Measurements from ENCODE around the gene CLDN20. TPM values are rescaled to one million over a fixed set of nuclear protein-coding genes. Genes with fewer than 3 reads are reported as not detected.

The CLDN20 gene
- total and polyA plus RNA-seq, 2 of the 8 experiments (the other 6 are each of a cell fraction or from before 2014, with no cell fraction given) = not detected

DNA sequence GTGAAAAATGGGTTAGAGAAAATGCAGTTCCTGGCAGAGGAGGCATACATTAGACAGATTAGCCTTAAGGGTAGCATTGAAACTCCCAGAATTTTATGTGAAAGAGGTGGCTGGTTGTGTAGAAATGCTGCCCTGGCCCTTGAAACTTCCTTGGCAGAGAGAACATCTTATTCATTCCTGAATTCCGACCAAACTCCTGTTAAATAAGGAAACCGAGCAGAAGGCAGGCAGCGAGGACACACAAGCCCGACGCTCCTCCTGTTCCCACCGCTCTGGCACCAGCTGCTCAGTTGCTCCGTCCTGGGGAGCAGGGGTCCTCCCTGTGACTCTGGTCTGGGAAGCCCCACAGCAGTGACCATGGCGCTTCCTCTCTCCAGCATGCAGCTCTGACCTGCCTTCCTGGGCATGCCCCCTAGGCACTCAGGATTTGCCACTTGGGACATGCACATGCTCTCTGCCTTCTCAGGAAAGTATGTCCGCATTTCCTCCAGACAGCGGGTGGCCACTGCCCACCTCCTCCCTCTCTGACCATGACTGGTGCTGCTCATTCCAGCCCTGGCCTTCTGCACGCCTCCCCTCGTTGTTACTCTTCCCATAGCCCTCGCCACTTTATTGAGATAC is 35.2 kb upstream of the CLDN20 start:
- ChIA-PET POLR2A (ENCODE audit: partially characterized antibody) (no interaction called here), CTCF (ENCODE audit: partially characterized antibody) (interaction anchor here (1.0 to 2.9 kb wide), 4 partner anchors 12 to 51 kb away, joined by 3 to 14 read pairs (median 5); no protein-coding TSS in a partner anchor)
- Histone ChIP-seq H2AFZ (ENCODE audit: low read length) (no peak overlapping the region), H2BK12ac (ENCODE audit: low read depth, low read length) (no peak overlapping the region), H4K91ac (replicated peaks; ENCODE audit: insufficient read length, low read length) (no peak overlapping the region), H2BK120ac (replicated peaks; ENCODE audit: low read depth, low read length) (no peak overlapping the region), H3K4me3 (ENCODE audit: extremely low read depth in 1 of 4, insufficient read depth in 2 of 4, low read depth in 3 of 4, low read length in 4 of 4) (no peak overlapping the region), H4K5ac (ENCODE audit: insufficient read length, low read depth, low read length) (no peak overlapping the region), H3K23ac (ENCODE audit: insufficient read length) (no peak overlapping the region), H3K79me2 (ENCODE audit: control insufficient read depth in 1 of 2, insufficient read depth in 2 of 2, low read length in 2 of 2) (no peaks in the 10 kb centered on the region), H3K79me1 (ENCODE audit: low read depth, low read length) (no peaks in the 10 kb centered on the region), H4K20me1 (replicated peaks in 1 of 2; ENCODE audit: control insufficient read depth in 1 of 2, insufficient read depth in 2 of 2, low read length in 2 of 2) (no peaks in the 10 kb centered on the region), H3K23me2 (ENCODE audit: low read depth, low read length) (no peaks in the 10 kb centered on the region), H3K9me3 (ENCODE audit: insufficient read depth in 2 of 2, low read depth in 1 of 2, low read length in 1 of 2) (no peaks in the 10 kb centered on the region), H2AK5ac (ENCODE audit: low read depth, low read length) (no peak overlapping the region; the same call in 1 of the 2 replicates), H3K27ac (ENCODE audit: low read depth, low read length) (no peak overlapping the region), H3K14ac (ENCODE audit: insufficient read length) (no peak overlapping the region), H3K27me3 (replicated peaks in 1 of 4; ENCODE audit: control insufficient read depth in 3 of 4, extremely low read depth in 1 of 4, insufficient read depth in 3 of 4, low read length in 3 of 4) (no peaks in the 10 kb centered on the region), H3K4ac (replicated peaks; ENCODE audit: insufficient read length, low read depth, low read length) (no peak overlapping the region), H4K8ac (ENCODE audit: extremely low read depth, insufficient read depth, low read length) (no peak overlapping the region), H3K4me1 (replicated peaks in 1 of 4; ENCODE audit: control insufficient read depth in 3 of 4, insufficient read depth in 4 of 4, low read length in 3 of 4) (peaks cover 0 to 9% (median 4%) of the 10 kb centered on the region in 4 experiments; a peak in 5 of 7 replicates), H3K9ac (replicated peaks in 1 of 4; ENCODE audit: extremely low read depth in 1 of 4, low read depth in 3 of 4, low read length in 3 of 4) (no peak overlapping the region), H3K18ac (ENCODE audit: extremely low read depth, low read length) (no peak overlapping the region), H3K36me3 (ENCODE audit: control insufficient read depth in 2 of 4, insufficient read depth in 4 of 4, low read length in 3 of 4) (no peaks in the 10 kb centered on the region; a peak in 1 of 8 replicates), H2BK20ac (ENCODE audit: low read length) (no peak overlapping the region), H2BK15ac (ENCODE audit: low read length) (no peak overlapping the region), H3K56ac (replicated peaks; ENCODE audit: insufficient read length, low read depth, low read length) (no peak overlapping the region), H2BK5ac (ENCODE audit: low read depth, low read length) (peak overlapping the region; percentile 60; the same call in 1 of the 2 replicates), H3K4me2 (ENCODE audit: insufficient read depth in 1 of 2, low read depth in 2 of 2, low read length in 2 of 2) (no peak overlapping the region)
- DNase-seq (ENCODE audit: low read depth in 1 of 2, low spot score in 2 of 2) (no peak), FAIRE-seq (no peak)
- TF ChIP-seq RFX5 (IDR thresholded peaks at IDR 0.05; ENCODE audit: borderline replicate concordance, low read depth, low read length) = no peak
- no peak for TF ChIP-seq RNF2 (IDR thresholded peaks at IDR 0.05; ENCODE audit: borderline replicate concordance, low read depth, low read length, missing control alignments, poor library complexity, severe bottlenecking)
- TF ChIP-seq PHF8 (conservative IDR thresholded peaks at IDR 0.05; ENCODE audit: low read depth, low read length) = no peak
- TF ChIP-seq TBP (IDR thresholded peaks at IDR 0.05; ENCODE audit: low read depth, low read length) = no peak
- no peak for TF ChIP-seq SP4 (IDR thresholded peaks at IDR 0.05; ENCODE audit: low read length)
- TF ChIP-seq, protein P1, sequence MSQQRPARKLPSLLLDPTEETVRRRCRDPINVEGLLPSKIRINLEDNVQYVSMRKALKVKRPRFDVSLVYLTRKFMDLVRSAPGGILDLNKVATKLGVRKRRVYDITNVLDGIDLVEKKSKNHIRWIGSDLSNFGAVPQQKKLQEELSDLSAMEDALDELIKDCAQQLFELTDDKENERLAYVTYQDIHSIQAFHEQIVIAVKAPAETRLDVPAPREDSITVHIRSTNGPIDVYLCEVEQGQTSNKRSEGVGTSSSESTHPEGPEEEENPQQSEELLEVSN (IDR thresholded peaks at IDR 0.05) = no peak
- no peak for TF ChIP-seq CTCF (IDR thresholded peaks at IDR 0.05; ENCODE audit: control extremely low read depth in 1 of 3, insufficient read depth in 1 of 3, low read depth in 1 of 3, low read length in 3 of 3)
- no peak for TF ChIP-seq CREB1 (IDR thresholded peaks at IDR 0.05)
- 87% methylated on average over 13 of the region's 13 CpGs; no CpG with 5 or more reads in 1 of the 2 experiments for WGBS, 2 experiments (ENCODE audit: extremely low coverage in 1 of 2, insufficient coverage in 1 of 2, insufficient read length in 1 of 2, insufficient replicate concordance in 2 of 2, low coverage in 1 of 2, low lambda C conversion rate in 2 of 2, missing lambda C conversion rate in 1 of 2)

Measured in H1 (cell line).